Stimulated activated CD8-positive, alpha-beta memory T cell treated with anti-CD3 and anti-CD28 coated beads, Interleukin-15, amount 100 ng/mL, for 48 hours (primary cell): ENCODE data around the gene FCRLA.
"Not testable (repeated sequence)": the region's sequence is repeated elsewhere in the genome, so short reads cannot be mapped to it uniquely, and the experiment has no call there.

Experiments
- DNase-seq, 2 donors: peaks; one replicate each; pipeline ENCODE4 v3.0.0-alpha.2; 2020; ENCODE audit warnings: low read depth in 2 of 2

FCRLA gene

GRCh38 chr1:161706113-161706481 lies 932 bp upstream of the FCRLA start:
- DNase-seq: no peak

DNA sequence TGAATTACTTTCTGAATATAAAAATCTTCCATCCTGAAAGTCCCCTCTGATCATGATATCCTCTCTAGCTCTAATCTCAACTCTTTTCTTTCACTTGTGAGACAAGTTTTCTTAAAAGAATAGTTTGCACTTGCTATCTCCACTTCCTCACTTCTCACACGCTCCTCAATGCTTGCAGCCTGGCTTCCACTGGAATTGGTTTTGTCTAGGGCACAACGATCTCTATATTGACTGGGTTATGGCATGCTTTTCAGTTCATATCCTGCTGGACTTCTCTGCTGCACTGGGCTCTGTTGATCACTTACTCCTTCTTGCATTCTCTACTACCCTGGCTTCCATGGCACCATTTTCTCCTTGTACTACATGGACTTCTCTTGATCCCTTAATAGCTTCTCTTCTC lies 474 bp downstream of the FCRLA start:
- DNase-seq: no peak

- no peak for DNase-seq
Observed at GRCh38 chr1:161709373-161709772, 2.3 kb downstream of the FCRLA start.

DNA sequence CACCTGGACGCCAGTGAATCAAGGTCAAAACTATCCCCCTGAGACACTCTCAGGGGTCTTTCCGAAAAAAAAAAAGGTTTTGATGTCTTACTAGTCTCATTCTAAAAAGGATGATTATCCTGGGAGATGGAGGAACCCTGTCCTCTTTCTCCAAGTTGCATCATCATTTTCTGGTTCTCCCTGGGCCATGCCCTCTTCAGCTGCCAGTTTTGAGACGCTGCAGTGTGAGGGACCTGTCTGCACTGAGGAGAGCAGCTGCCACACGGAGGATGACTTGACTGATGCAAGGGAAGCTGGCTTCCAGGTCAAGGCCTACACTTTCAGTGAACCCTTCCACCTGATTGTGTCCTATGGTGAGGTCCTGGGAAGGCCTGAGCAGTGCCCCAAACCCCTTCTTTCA lies 3.5 kb downstream of the FCRLA start:
- no peak for DNase-seq

GRCh38 chr1:161718559-161719324 lies 11.7 kb downstream of the FCRLA start:
- no peak for DNase-seq

GRCh38 chr1:161719325-161719611 lies 12.2 kb downstream of the FCRLA start:
- no peak for DNase-seq

- no peak for DNase-seq
Observed at GRCh38 chr1:161720422-161720821, 13.4 kb downstream of the FCRLA start.

DNA sequence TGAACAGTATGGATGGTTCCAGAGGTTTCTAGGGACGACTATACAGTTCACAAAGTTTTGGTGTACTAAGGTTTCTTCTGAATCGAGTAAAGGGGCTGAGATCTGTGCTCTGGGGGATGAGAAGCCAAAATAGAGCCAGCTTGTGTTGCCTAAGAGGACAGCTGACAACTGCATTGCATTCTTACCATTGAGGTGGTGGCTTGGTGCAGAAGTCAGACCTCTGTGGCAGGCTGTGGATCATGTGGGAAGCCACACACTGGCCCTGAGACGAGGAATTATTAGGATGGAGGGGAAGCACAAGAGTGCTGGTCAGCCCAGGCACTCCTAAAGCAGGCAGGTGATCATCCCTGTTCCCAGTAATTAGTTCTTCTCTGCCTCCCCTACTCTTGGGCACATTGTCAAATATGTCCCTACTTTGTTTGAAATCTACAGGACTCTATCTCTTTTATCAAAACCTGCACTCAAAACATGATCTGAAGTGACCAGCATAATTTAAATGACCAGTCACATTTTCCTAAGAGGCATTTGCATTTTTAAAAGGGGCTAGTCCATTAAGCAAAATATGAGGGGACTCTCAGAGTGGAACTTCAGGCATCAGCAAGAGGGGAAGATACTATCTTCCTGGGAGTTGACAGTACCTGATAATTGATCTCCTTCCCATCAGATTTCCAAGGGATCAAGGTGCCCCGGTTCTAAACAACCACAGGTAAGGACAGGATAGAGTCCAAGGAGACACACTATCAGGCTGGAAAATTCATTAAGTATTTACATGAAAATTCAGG lies 14.1 kb downstream of the FCRLA start, which contains the start of gene FCRLB:
FCRLB (plus strand) TSS at position 589 of the 782 bp plus-strand sequence. CDS start 1,129 bp downstream, outside the sequence.
- DNase-seq: no peak

DNA sequence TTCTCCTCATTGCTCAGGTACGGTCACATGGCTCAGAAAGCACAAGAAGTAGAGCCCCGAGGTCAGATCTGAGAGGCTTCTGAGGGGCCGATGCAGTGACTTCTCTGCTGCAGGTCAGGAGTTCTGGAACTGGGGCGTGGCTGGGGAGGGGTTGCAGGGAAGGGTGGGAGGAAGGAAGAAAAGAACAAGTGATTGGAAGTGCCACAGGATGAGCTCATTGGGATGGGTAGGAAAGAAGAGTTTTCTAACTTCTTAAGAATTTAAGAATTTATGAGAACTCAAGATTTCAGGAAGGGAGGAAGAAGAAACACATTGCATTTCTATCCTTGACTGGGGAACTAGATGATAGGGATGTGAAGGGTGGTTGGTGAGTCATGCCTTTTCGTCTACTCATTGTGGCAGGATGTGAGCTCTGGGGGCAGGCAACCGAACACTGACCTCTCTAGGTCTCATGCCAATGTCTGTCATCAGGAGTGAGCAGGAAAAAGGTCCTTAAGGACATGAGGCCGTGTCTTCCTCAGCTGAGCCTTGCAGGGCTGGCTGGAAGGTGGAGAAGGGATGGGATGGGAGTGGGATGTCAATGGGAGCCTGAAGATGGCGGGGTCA lies 14.8 kb downstream of the FCRLA start:
- no peak for DNase-seq

DNA sequence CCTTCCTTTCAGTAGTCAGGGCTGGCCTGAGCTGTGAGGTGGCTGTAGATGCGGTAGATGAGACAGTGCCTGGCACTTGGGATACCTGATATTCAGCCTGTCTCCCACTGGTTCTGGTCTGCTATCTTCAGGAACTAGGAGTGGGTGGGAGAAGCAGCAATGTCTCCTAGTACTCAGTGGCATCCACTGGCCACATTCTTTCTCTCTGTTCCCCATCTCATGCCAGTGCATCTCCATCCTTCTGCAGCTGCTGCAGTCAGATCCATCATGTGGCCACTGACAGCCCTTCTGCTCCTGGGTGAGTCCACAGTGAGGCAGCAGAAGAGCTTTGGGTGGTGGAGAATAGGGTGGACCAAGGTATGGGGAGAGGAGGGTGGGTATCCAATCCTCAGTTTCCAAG lies 15.4 kb downstream of the FCRLA start:
- DNase-seq: no peak

DNA sequence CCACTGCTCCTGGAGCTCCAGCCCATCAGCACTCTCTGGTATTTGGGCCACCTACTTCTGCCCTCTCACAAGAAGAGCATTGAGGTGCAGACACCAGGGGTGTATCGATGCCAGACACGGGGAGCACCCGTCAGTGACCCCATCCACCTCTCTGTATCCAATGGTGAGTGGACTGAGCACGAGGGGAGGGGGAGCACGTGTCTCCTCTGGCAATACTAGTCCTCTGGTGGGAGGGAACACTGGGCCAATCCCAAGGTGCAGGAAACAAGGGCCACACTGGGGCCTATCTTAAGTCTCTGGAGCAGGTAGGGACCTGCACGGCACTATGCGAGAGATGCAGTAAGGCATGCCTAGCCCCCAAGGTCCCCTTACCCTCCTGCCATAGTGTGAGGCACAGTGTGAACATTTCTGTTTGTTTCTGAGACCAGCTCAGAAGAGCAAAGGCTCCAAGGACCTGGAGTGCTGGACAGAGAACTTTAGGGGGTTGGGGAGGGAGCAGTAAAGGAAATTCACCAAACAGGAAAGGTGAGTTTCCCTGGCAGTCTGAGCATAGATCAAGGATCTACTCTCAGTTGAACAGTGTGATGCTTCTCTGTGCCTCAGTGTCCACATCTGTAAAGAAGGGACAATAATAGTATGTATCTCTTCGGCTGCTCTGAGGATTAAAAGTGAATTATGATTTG lies 16.6 kb downstream of the FCRLA start:
- DNase-seq: no peak

GRCh38 chr1:161725258-161725907 lies 18.4 kb downstream of the FCRLA start:
- not testable (repeated sequence) for DNase-seq

- DNase-seq: peak in 1 of 2 donors; percentile 12
Observed at GRCh38 chr1:161725908-161726472, 19.0 kb downstream of the FCRLA start.

- peak; percentile 42 to 52 for DNase-seq
Observed at GRCh38 chr1:161726473-161727255, 19.6 kb downstream of the FCRLA start.

- DNase-seq: peak in 1 of 2 donors; percentile 11
Observed at GRCh38 chr1:161727256-161727924, 20.4 kb downstream of the FCRLA start.

- DNase-seq: no peak
Observed at GRCh38 chr1:161728376-161729226, 21.6 kb downstream of the FCRLA start.

GRCh38 chr1:161730050-161730564 lies 23.1 kb downstream of the FCRLA start:
- DNase-seq: peak in 1 of 2 donors; percentile 38

DNA sequence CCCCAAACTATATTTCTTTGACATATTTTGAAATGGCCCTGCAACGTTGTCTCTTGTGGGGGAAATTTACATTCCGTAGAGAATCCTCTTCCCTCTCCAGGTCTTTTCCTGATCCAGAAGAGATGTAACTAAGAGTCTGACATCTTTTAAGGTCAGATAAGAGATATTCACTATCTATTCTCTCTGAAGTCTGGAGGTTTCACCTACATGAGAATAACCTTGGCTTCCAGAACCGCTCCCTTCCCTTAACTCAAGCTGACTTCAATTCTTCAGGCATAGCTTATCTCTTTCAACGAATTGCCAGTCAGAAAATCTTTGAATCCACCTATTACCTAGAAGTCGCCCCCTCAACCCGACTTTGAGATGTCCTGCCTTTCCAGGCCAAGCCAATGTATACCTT lies 24.2 kb downstream of the FCRLA start:
- no peak for DNase-seq
